T-helper 1 cell (primary cell): ENCODE data around the gene PBX1.
A peak's percentile ranks its signal among the peaks of the same experiment; 100 is the strongest.

Experiments
- DNase-seq, 5 donors: peaks; one replicate each; pipeline ENCODE4 v3.0.0-alpha.2; 2012 to 2020

Gene PBX1

DNA sequence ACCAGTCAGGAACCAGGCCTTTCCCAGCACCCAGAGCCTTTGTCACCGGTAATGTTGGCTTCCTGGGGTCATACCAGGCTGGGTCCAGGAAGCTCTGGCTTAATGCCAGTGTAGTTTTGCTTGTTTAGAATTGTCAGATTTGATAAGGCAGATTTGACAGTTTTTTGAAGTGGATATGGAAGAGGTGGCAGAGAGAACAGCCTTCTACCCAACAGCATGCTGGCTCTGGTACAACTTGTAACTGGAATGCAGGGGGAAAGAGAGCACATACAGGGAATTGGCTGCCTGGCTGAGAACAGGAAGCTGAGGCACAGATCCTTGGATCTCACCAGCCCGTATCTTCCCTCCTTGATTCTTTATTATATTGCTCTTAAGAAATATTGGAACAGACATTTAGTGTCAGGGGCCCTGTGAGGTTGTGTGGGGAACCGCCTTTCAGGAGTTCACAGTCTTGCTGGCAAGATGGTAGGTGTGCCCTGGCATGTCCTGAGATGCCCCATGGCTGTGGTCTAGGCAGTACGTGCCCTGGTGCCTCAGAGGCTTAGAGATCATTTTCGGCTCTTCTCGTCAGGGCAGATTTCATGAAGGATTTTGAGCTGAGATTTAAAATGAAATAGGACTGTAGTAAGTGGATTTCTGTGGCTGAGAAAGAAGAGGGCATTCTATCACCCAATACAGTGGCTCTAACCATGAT is 227.0 kb downstream of the PBX1 start:
- DNase-seq: no peak

DNA sequence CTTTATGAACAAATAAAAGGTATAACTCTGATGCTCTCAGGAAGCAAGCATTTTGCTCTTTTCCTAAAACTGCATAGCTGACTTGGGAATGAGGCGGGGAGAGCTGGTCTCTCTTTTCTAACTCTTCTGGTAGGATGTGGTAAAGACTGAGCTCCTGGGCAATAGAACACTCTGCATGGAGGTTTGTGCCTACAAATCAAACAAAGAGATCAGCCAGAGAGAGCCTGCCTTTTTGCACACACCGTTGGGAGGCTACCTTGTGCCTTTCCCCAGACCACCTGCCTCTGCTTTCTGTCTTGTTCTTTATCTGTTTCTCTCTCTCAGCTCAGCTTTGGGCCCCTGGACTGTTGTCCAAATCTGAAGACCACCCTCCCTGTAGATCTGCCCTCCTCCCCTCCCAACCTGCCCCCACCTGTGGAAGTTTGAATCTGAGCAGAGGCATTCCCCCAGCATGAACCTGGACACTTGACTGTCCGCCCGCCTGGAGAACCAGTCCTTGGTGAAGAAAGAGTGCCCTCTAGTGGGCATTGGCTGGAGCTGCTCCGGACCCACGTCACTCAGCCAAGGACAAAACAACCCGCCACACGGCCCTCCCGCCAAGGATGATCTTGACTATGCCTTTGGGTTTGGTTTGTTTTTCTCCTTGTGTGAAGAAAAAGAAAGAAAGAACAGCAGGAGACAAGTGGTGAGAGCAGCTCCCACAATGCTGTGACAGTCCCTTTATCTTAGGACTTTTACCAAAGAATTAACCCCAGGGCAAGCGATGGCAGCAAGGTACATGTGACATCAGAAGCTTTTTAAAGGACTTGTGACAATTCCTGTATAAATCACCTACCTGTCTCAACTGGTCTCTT is 228.2 kb downstream of the PBX1 start:
- DNase-seq: peak in 4 of 5 donors; percentile 14 to 44 (median 24)

DNA sequence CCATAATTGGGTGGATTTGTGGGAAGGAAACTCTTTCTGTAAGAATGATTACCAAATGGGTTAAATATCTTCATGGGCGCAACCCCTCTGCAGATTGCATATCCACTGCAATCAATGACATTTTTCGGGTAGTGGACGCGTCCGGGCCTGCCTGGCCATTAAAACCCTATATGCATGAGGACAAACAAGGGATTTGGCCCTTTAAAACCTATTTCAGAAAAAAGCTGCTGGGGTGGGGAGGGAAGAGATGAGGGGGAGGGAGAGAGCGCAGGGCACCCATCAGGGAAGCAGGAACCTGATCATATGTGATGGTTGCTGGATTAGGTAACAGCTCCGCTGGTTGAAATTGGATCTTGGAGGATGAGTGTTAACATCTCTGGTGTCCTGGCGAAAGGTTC is 228.8 kb downstream of the PBX1 start:
- DNase-seq: no peak

- no peak for DNase-seq
Measured at GRCh38 chr1:164790081-164790480, 231.1 kb downstream of the PBX1 start.

- DNase-seq: no peak
Measured at GRCh38 chr1:164792410-164793004, 233.5 kb downstream of the PBX1 start.

DNA sequence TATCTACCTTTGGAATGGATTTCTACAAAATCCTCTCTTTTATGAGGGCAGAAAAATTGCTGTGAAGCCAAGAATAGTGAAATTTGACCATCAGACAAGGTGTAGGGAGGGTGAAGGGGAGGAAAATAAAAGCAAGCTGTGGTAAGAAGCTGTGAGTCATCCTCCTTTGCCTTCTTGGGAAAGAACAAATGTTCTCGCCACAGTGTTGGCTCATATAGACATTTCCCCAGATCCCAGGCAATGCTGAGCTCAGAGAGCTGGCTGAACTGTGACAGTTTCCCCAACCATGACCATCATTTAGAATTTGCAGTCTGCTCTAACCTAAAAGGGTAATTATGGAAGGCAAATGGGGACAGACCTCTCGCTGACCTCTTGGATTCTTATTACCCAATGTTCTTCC is 235.4 kb downstream of the PBX1 start:
- DNase-seq: no peak

GRCh38 chr1:164796916-164797315 is 237.9 kb downstream of the PBX1 start:
- no peak for DNase-seq

DNA sequence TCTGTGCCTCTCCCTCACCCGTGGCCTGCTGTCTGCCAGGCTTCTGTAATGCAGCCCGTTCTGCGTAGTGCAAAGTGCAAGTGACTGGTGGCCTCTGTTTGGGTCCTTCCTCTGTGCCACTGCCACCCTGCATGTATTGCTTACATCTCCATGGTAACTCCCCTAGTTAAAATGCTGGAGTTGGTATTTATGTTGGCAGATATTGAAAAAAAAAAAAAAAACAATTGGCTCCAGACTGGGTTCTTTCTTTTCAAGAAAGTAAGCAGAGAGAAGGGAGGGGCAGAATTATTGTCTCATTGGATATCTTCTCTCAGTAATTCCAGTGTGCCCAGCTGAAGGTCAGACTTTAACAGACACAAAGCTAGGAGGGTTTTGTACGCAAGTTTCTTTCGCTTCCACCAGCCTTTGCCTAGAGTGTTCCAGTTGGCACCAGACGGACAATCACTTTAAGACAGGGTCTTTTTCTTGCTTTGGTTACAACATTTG is 242.3 kb downstream of the PBX1 start:
- no peak for DNase-seq

DNA sequence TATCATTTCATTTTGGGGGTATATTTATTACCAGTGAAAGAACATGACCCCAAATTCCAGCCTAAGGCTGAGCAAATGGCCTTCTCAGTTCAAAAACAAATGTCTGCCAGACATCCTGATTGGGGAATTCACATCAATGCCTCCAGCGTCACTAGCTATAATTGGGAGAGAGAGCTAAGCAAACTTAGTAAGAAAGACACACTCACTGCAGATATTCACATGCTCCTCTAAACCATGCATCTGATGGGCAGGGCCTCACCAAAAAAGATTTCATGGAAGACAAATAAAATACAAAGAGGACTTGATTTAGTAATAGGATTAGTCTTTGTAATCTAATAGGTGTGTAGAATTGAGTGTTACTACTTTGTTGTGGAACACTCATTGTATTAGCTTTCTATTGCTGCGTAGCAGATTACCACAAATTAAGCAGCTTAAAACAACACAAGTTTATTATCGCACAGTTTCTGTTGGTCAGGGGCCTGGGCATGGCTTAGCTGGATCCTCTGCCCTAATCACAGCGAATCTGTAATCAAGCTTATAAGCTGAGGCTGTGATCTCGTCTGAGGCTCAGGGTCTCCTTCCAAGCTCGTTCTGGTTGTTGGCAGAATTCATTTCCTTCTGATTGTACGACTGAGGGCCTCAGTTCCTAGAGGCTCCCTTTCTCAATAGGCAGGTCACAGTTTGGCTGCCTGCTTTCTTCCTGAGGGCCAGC is 243.0 kb downstream of the PBX1 start:
- DNase-seq: no peak

DNA sequence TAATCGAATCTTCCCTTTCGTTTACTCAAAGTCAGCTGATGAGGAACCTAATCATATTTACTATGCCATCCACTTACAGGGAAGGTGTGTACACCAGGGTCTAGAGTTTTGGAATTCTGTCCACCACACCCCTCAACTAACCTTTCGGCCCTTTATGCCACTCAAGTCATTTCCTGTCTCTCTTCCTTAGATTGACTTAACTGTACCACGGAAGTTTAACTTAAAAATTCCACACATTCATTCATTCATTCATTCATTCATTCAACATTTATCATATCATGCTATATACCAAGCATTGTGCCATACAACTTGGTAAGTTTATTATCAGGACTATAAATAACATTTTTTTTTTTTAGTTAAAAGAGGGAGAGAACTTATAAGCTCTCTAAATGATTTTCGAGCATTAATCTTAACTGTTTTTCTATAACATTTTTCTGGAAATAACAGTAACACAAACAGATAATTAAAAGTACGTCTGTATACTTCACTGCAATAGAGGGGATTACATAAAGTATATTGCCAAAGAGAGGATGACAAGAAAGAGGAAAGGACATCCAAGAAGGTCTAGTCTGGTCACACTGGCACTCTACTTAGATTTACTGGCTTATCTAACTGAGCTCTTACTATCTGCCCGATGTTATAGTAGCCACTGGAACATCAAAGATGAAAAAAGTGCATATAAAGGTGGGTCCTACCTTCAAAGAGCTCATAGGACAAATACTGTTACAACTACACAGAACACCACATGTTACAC is 243.7 kb downstream of the PBX1 start:
- DNase-seq: no peak

- no peak for DNase-seq
Measured at GRCh38 chr1:164803366-164803765, 244.4 kb downstream of the PBX1 start.

DNA sequence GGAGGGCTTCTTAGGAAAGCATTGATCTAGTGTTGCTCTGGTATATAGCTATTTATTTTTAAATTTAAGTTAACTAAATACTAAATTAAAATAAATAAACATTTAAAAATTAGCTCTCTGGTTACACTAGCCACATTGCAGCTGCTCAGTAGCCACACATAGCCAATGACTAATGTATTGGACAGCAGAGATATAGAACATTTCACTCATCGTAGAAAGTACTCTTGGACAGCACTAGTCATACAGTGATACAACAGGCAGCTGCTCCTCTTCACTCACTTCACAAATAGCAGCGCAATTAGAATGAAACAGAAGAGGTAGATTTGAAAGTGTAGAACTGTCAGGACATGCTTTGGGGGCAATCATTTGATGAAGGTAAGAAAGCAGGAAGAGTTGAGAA is 245.4 kb downstream of the PBX1 start:
- DNase-seq: no peak

- DNase-seq: no peak
Measured at GRCh38 chr1:164805399-164805798, 246.4 kb downstream of the PBX1 start.

- no peak for DNase-seq
Measured at GRCh38 chr1:164806531-164806930, 247.5 kb downstream of the PBX1 start.

DNA sequence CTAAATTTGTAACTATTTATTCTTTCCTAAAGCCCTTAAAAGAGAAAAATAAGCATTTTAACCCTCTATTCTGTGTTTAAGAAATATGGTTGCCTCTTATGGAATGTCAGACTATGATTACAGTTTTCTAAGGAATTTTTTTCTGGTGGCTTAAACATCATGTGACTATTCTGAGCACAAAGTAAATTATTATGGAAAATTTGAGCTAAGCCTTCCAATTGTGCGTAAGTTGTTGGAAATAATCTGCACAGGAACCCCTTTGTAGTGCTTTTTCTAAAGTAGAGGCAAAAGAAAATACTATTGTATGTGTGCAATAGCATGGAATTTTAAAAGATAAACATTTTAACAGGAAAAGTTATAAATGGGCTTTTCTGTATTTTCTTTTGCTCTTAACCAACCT is 254.8 kb downstream of the PBX1 start:
- DNase-seq: no peak

DNA sequence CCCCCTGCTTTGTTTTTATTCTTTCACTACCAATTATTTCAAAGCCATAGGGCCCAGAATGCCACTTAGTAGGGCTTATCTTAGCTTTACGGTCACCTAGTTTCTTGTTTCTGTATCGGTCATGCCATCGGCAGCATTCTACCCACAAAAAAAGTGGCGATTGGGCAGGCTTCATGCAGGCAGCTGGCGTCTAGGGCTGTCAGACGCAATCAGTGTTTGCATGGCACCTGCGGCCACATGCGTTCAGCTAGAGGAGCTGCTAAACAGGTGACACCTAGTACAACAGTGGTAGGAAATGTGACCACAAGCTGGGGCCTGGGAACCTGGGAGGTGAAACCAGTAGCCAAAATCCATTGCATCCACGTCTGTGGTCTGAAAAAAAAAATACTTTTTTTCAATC is 262.7 kb downstream of the PBX1 start:
- DNase-seq: no peak

DNA sequence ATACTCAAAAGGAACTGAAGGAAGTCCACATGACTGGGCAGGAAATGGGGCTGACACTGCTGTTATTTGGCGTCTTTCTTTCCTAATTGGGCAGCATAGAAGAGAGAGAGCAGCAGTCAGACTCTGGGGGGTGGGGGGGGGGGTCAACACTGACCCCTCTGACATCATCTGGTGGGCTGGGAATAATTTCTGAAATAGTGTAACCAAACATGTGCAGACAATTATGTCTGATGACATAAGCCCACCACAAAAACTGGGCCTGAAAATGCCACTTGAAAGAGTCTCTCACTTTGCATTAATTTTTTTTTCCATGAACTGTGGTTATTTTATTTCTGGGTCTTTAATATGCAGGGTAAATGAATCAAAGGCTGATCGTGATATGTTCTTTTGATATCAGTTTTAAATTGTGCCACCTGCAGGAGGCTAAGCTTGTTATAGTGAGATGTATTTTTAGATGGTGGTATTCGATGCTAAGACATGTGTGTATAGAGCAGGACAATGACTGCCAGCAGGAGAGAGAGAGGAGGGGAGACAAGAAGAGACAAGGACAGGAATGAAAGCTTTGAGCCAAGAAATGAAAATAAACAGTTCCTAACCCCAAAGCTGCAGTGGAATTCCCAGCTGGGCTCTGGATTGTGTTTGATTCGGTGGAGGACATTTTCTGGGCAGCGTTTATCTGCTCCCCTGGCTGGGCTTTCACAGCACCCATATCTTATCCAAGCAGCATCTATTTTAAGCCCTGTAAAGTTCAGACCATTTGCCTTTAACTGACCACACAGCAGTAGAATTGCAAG is 264.7 kb downstream of the PBX1 start:
- DNase-seq: no peak

DNA sequence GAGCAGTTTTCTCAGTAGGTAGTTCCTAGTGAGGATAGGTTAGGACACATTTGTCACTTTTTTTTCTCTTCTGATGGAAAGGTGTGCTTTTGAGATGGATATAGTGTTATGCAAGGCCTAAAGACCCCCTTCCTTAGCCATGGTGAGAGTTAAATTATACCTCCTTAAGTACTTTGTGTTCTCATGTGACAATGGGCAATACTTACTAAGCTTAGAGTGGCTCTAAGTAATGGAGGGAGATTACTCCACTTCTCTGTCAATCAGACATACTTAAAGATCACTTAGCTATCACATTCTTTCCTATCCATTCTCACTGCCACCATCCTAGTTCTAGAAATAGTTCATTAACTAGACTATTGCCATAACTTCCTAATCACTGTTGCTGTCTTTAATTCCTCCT is 265.6 kb downstream of the PBX1 start:
- DNase-seq: no peak

DNA sequence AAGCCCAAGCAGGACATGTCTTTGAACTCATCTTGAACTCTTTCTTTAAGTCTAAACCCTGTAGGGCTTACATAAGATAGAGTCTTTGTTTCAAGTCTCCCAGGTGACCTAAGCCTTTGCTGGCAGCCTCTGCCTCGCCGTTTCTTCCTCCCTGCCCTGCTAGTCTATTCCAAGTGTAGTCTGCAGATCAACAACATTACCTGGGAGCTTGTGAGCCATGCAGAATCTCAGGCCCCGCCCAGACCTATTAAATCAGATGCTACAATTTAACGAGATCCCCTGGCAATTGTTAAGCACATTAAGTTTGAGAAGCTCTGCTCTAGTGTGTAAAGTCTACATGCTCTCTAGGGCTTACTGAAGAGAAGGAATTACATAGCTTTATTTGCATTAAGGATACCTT is 271.6 kb downstream of the PBX1 start:
- DNase-seq: no peak

- DNase-seq: no peak
Measured at GRCh38 chr1:164834641-164835040, 275.7 kb downstream of the PBX1 start.

GRCh38 chr1:164836614-164837018 is 277.6 kb downstream of the PBX1 start:
- DNase-seq: no peak

GRCh38 chr1:164838786-164839185 is 279.8 kb downstream of the PBX1 start:
- DNase-seq: no peak
